IMR-90 (cell line): ENCODE data around the gene RBMS3. TPM values are rescaled to one million over a fixed set of nuclear protein-coding genes. Genes with fewer than 3 reads are reported as not detected.

Experiments
- ATAC-seq: fragments of 200-7000 bp; cut with Tn5 transposase; 2 replicates; pipeline ENCODE4 v1.9.1; 2020; ENCODE audit warnings: low read depth, mild to moderate bottlenecking, moderate library complexity
- BruUV-seq: library from RNA; stranded (reverse); fragments of 400-500 nt; replicated peaks from 2 replicates; lab custom pipeline; 2021; lab: Mats Ljungman, UMichigan
- CTCF ChIA-PET: fragments of 300-600 bp; formaldehyde crosslinking; extraction: SDS; loops from one replicate; lab custom pipeline; 2021; ENCODE audit warnings: antibody characterized with exemption; lab: Yijun Ruan, JAX
- POLR2A ChIA-PET: fragments of 300-600 bp; sonication (Branson Sonifier 250); formaldehyde crosslinking; loops from one replicate; lab custom pipeline; 2022; ENCODE audit warnings: antibody characterized with exemption; ENCODE audit not compliant: unreplicated experiment; lab: Charles Lee
- DNase-seq: peaks from one replicate; pipeline ENCODE4 v3.0.0; 2013
- H2AFZ ChIP-seq: replicated peaks from 2 replicates; pipeline ENCODE3; 2013; ENCODE audit warnings: low read length, mild to moderate bottlenecking; ENCODE audit not compliant: poor library complexity
- H2AK5ac ChIP-seq: 2 replicates; pipeline ENCODE4 v1.6.1; 2013; ENCODE audit warnings: low read depth, low read length, inconsistent platforms
- H2AK9ac ChIP-seq: replicated peaks from 2 replicates; pipeline ENCODE3; 2013; ENCODE audit warnings: mild to moderate bottlenecking, low read depth, low read length, moderate library complexity; ENCODE audit not compliant: poor library complexity
- H2BK120ac ChIP-seq: 2 replicates; pipeline ENCODE4 v1.6.1; 2013; ENCODE audit warnings: low read depth, low read length, inconsistent platforms
- H2BK15ac ChIP-seq: 3 replicates; pipeline ENCODE4 v1.6.1; 2013; ENCODE audit warnings: low read depth, low read length, inconsistent platforms
- H2BK20ac ChIP-seq: 2 replicates; pipeline ENCODE4 v1.6.1; 2013; ENCODE audit warnings: low read depth, mild to moderate bottlenecking, inconsistent platforms, low read length, moderate library complexity
- H2BK5ac ChIP-seq: 2 replicates; pipeline ENCODE4 v1.6.1; 2013; ENCODE audit warnings: mild to moderate bottlenecking, low read depth, low read length, inconsistent platforms; ENCODE audit not compliant: poor library complexity, severe bottlenecking
- H3K14ac ChIP-seq: replicated peaks from 2 replicates; pipeline ENCODE4 v1.6.1; 2013; ENCODE audit warnings: low read depth, low read length, inconsistent platforms
- H3K18ac ChIP-seq: 2 replicates; pipeline ENCODE4 v1.6.1; 2013; ENCODE audit warnings: low read depth, low read length, control low read depth
- H3K23ac ChIP-seq: 2 replicates; pipeline ENCODE4 v1.6.1; 2013; ENCODE audit warnings: low read depth, low read length, inconsistent platforms
- H3K27ac ChIP-seq: 2 replicates; pipeline ENCODE4 v1.5.1; 2013; ENCODE audit warnings: mild to moderate bottlenecking, control low read depth, low read length; ENCODE audit not compliant: insufficient read depth
- H3K27me3 ChIP-seq: 2 replicates; pipeline ENCODE4 v1.6.1; 2013; ENCODE audit warnings: low read length; ENCODE audit not compliant: control insufficient read depth, insufficient read depth
- H3K36me3 ChIP-seq: 2 replicates; pipeline ENCODE4 v1.6.1; 2013; ENCODE audit warnings: low read length, mixed read lengths; ENCODE audit not compliant: control insufficient read depth, insufficient read depth
- H3K4ac ChIP-seq: 2 replicates; pipeline ENCODE4 v1.6.1; 2013; ENCODE audit warnings: low read depth, low read length, inconsistent platforms
- H3K4me1 ChIP-seq: 2 replicates; pipeline ENCODE4 v1.6.1; 2013; ENCODE audit warnings: low read length, mixed read lengths; ENCODE audit not compliant: control insufficient read depth, insufficient read depth
- H3K4me2 ChIP-seq: 2 replicates; pipeline ENCODE4 v1.6.1; 2013; ENCODE audit warnings: low read depth, mild to moderate bottlenecking, control low read depth, low read length, moderate library complexity
- H3K4me3 ChIP-seq: 2 replicates; pipeline ENCODE4 v1.5.1; 2013; ENCODE audit warnings: low read depth, mild to moderate bottlenecking, control low read depth, low read length, moderate library complexity; ENCODE audit not compliant: insufficient read depth
- H3K56ac ChIP-seq: 2 replicates; pipeline ENCODE4 v1.6.1; 2013; ENCODE audit warnings: low read length, inconsistent platforms; ENCODE audit not compliant: insufficient read depth; ENCODE audit errors: extremely low read depth
- H3K79me1 ChIP-seq, 2 experiments: 2 replicates each; pipeline ENCODE4 v1.6.1; 2013; ENCODE audit warnings: low read length in 2 of 2, inconsistent platforms in 1 of 2, low read depth in 1 of 2
- H3K9ac ChIP-seq: 2 replicates; pipeline ENCODE4 v1.6.1; 2013; ENCODE audit warnings: low read depth, low read length, control low read depth
- H3K9me1 ChIP-seq: 2 replicates; pipeline ENCODE4 v1.6.1; 2013; ENCODE audit warnings: low read length, inconsistent platforms; ENCODE audit not compliant: insufficient read depth
- H3K9me3 ChIP-seq: 2 replicates; pipeline ENCODE4 v1.6.1; 2013; ENCODE audit warnings: low read length; ENCODE audit not compliant: control insufficient read depth, insufficient read depth
- H4K20me1 ChIP-seq: 2 replicates; pipeline ENCODE4 v1.6.1; 2013; ENCODE audit warnings: low read length, inconsistent platforms; ENCODE audit not compliant: insufficient read depth
- H4K5ac ChIP-seq: 2 replicates; pipeline ENCODE4 v1.6.1; 2013; ENCODE audit warnings: mild to moderate bottlenecking, low read depth, low read length, control low read depth
- H4K8ac ChIP-seq, 2 experiments: 2 replicates each; pipeline ENCODE4 v1.6.1; 2013; ENCODE audit warnings: low read depth in 2 of 2, low read length in 2 of 2, control low read depth in 1 of 2, inconsistent platforms in 1 of 2
- H4K91ac ChIP-seq: 2 replicates; pipeline ENCODE4 v1.6.1; 2013; ENCODE audit warnings: low read depth, low read length, inconsistent platforms; ENCODE audit not compliant: insufficient read depth
- BHLHE40 ChIP-seq: fragments of 150-350 bp; IDR thresholded peaks from 2 replicates; pipeline ENCODE4 v1.6.1; 2016; ENCODE audit warnings: mild to moderate bottlenecking, low read depth, low read length
- CHD1 ChIP-seq: IDR thresholded peaks from 2 replicates; pipeline ENCODE4 v1.6.1; 2012; ENCODE audit warnings: low read depth, low read length, improper control_type of control experiment
- MAFK ChIP-seq: IDR thresholded peaks from 2 replicates; pipeline ENCODE4 v1.6.1; 2012; ENCODE audit warnings: low read depth, low read length, improper control_type of control experiment
- MXI1 ChIP-seq: IDR thresholded peaks from 2 replicates; pipeline ENCODE4 v1.6.1; 2012; ENCODE audit warnings: low read depth, mild to moderate bottlenecking, low read length, moderate library complexity, borderline replicate concordance
- NFE2L2 ChIP-seq: fragments of 150-350 bp; IDR thresholded peaks from 2 replicates; pipeline ENCODE4 v1.6.1; 2016; ENCODE audit warnings: low read depth, mild to moderate bottlenecking, low read length
- POLR2A ChIP-seq: IDR thresholded peaks from 2 replicates; pipeline ENCODE4 v1.6.1; 2012; ENCODE audit warnings: mild to moderate bottlenecking, low read depth, low read length
- RCOR1 ChIP-seq: IDR thresholded peaks from 2 replicates; pipeline ENCODE4 v1.6.1; 2012; ENCODE audit warnings: mild to moderate bottlenecking, low read length, improper control_type of control experiment; ENCODE audit not compliant: insufficient replicate concordance
- RFX5 ChIP-seq: IDR thresholded peaks from 2 replicates; pipeline ENCODE4 v1.8.0; 2012; ENCODE audit warnings: low read depth, mild to moderate bottlenecking, low read length, moderate library complexity
- WGBS, 2 experiments: methylation state at CpG; one replicate each; pipeline versions ENCODE4 v1.1.5 to v1.1.7; 2013; ENCODE audit warnings: missing lambda C conversion rate in 2 of 2; ENCODE audit not compliant: insufficient read length in 1 of 2; ENCODE audit errors: extremely low coverage in 2 of 2; 5-methylcytosine and 5-hydroxymethylcytosine counted together
- dilution Hi-C: fragments of 300-500 bp; cut with HindIII; formaldehyde crosslinking; loops from one replicate; pipeline ENCODE4 v1.14.3; 2018; ENCODE audit warnings: low sequenced_read_pairs; ENCODE audit not compliant: unreplicated experiment
- in situ Hi-C: fragments of 300-500 bp; cut with MboI; formaldehyde crosslinking; loops from 3 replicates; pipeline ENCODE4 v1.14.3; 2019; ENCODE audit warnings: low sequenced_read_pairs, inconsistent platforms, mixed read lengths
- intact Hi-C: fragments of 100-400 bp; cut with micrococcal nuclease; formaldehyde crosslinking; loops from 2 replicates; pipeline ENCODE4 v1.10.0; 2022
- polyA plus RNA-seq, 3 experiments: library from polyadenylated mRNA; depleted of rRNA; stranded (reverse); fragments of >200 nt; gene quantifications; 2 replicates each; pipeline ENCODE4 v1.2.3, GENCODE V29; 2012; ENCODE audit warnings: low replicate concordance in 1 of 3
- total RNA-seq: library from RNA; depleted of rRNA; stranded (reverse); fragments of >200 nt; gene quantifications from 2 replicates; pipeline ENCODE4 v1.2.3, GENCODE V29; 2012
- TF ChIP-seq, protein P1 (sequence below): fragments of 150-350 bp; IDR thresholded peaks from 2 replicates; pipeline ENCODE4 v1.6.1; 2016; ENCODE audit warnings: low read depth, mild to moderate bottlenecking, low read length, moderate library complexity, borderline replicate concordance
- TF ChIP-seq, protein P2 (sequence below): fragments of 150-350 bp; IDR thresholded peaks from 2 replicates; pipeline ENCODE4 v1.6.1; 2017; ENCODE audit warnings: mild to moderate bottlenecking, antibody characterized with exemption, low read length, low read depth

RBMS3 gene
- total and polyA plus RNA-seq, 2 of the 4 experiments (the other 2 are of a cell fraction): 15.2 to 127 TPM

DNA sequence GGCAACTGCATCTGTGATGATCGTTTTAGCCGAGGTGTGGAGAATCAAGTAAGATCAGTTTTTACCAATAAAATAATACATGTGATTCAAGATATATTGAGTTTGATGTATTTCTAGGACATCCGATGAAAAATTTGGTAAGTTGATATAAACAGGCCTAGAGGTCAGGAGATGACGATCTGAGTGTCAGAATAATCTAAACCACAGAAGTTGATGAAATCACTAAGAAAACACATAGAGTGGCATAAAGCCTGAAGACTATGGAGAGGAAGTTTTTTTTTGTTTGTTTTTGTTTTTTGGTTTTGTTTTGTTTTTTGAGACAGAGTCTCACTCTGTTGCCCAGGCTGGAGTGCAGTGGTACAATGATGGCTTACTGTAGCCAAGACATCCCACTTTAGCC is 235.3 kb downstream of the RBMS3 start:
- peak overlapping the region; percentile 24; the same call in 1 of the 2 replicates for H2BK20ac ChIP-seq
- H3K27me3 ChIP-seq: no peaks in the 10 kb centered on the region
- peak overlapping the region; percentile 14; the same call in 1 of the 2 replicates for H2BK120ac ChIP-seq
- in situ Hi-C loops (no loop called here), dilution Hi-C loops (no loop called here), intact Hi-C loops (loop anchor here (5.0 kb wide), 1 partner anchor 34 kb away; no protein-coding TSS in a partner anchor)
- peaks cover 12% of the 10 kb centered on the region for H3K9me1 ChIP-seq
- ATAC-seq: no peak
- TF ChIP-seq CHD1 (no peak), BHLHE40 (no peak), MXI1 (no peak), MAFK (no peak), RFX5 (no peak), NFE2L2 (no peak), POLR2A (no peak), RCOR1 (no peak)
- TF ChIP-seq, protein P1, sequence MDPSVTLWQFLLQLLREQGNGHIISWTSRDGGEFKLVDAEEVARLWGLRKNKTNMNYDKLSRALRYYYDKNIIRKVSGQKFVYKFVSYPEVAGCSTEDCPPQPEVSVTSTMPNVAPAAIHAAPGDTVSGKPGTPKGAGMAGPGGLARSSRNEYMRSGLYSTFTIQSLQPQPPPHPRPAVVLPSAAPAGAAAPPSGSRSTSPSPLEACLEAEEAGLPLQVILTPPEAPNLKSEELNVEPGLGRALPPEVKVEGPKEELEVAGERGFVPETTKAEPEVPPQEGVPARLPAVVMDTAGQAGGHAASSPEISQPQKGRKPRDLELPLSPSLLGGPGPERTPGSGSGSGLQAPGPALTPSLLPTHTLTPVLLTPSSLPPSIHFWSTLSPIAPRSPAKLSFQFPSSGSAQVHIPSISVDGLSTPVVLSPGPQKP: no peak
- TF ChIP-seq, protein P2, sequence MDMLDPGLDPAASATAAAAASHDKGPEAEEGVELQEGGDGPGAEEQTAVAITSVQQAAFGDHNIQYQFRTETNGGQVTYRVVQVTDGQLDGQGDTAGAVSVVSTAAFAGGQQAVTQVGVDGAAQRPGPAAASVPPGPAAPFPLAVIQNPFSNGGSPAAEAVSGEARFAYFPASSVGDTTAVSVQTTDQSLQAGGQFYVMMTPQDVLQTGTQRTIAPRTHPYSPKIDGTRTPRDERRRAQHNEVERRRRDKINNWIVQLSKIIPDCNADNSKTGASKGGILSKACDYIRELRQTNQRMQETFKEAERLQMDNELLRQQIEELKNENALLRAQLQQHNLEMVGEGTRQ: no peak
- H4K91ac ChIP-seq: no peak overlapping the region
- H2AFZ ChIP-seq: no peak overlapping the region
- no peak overlapping the region for H3K9ac ChIP-seq
- H3K4me2 ChIP-seq: no peak overlapping the region
- no peak overlapping the region for H3K56ac ChIP-seq
- ChIA-PET CTCF (interaction anchor here (1.3 to 1.4 kb wide), 2 partner anchors 7 to 23 kb away, joined by 3 read pairs; no protein-coding TSS in a partner anchor), POLR2A (no interaction called here)
- peak overlapping the region; percentile 73; the same call in 1 of the 2 replicates for H3K14ac ChIP-seq
- no peak overlapping the region for H3K23ac ChIP-seq
- H3K18ac ChIP-seq: no peak overlapping the region; the same call in 1 of the 2 replicates
- no peak for DNase-seq
- no peaks in the 10 kb centered on the region for H3K9me3 ChIP-seq
- peaks cover 20 to 45% of the 10 kb centered on the region in 2 experiments for H3K79me1 ChIP-seq
- H3K4ac ChIP-seq: peak overlapping the region; percentile 26; the same call in 1 of the 2 replicates
- no peak overlapping the region; a peak in 1 of 4 replicates for H4K8ac ChIP-seq
- no peak overlapping the region for H2AK9ac ChIP-seq
- H2BK15ac ChIP-seq: no peak overlapping the region; the same call in 2 of the 3 replicates
- peak overlapping the region; percentile 31 for H2BK5ac ChIP-seq
- WGBS, 2 experiments: no CpG with 5 or more reads among the region's 4 CpGs
- no peak overlapping the region for H3K27ac ChIP-seq
- no peak overlapping the region for H4K5ac ChIP-seq
- peak overlapping the region; percentile 67 for H2AK5ac ChIP-seq
- peaks cover 9% of the 10 kb centered on the region; the same call in 1 of the 2 replicates for H4K20me1 ChIP-seq
- no peaks in the 10 kb centered on the region for H3K36me3 ChIP-seq
- peaks cover 13% of the 10 kb centered on the region; the same call in 1 of the 2 replicates for H3K4me1 ChIP-seq
- no TSS peak for BruUV-seq
- H3K4me3 ChIP-seq: no peak overlapping the region
